Embryonic facial prominence (tissue), 1 donor: Measurements from ENCODE around the gene RABGAP1L.
"Not testable (repeated sequence)": the region's sequence is repeated elsewhere in the genome, so short reads cannot be mapped to it uniquely, and the experiment has no call there.

ENCODE experiments used
- DNase-seq: peaks from one replicate; pipeline ENCODE4 v3.0.0-alpha.2; 2016; ENCODE audit errors: extremely low spot score

Gene RABGAP1L

GRCh38 chr1:174289644-174290310 lies 130.5 kb downstream of the RABGAP1L start:
- DNase-seq = no peak

- no peak for DNase-seq
Observed at GRCh38 chr1:174291059-174291458, 131.7 kb downstream of the RABGAP1L start.

GRCh38 chr1:174296309-174296708 lies 137.0 kb downstream of the RABGAP1L start:
- DNase-seq = no peak

GRCh38 chr1:174297351-174297750 lies 138.0 kb downstream of the RABGAP1L start:
- no peak for DNase-seq

- no peak for DNase-seq
Observed at GRCh38 chr1:174301295-174302077, 142.2 kb downstream of the RABGAP1L start.

- no peak for DNase-seq
Observed at GRCh38 chr1:174308604-174309003, 149.3 kb downstream of the RABGAP1L start.

- no peak for DNase-seq
Observed at GRCh38 chr1:174309490-174309889, 150.2 kb downstream of the RABGAP1L start.

GRCh38 chr1:174314433-174314832 lies 155.1 kb downstream of the RABGAP1L start:
- DNase-seq = no peak

GRCh38 chr1:174315239-174315638 lies 155.9 kb downstream of the RABGAP1L start:
- no peak for DNase-seq

GRCh38 chr1:174320897-174321296 lies 161.6 kb downstream of the RABGAP1L start:
- DNase-seq = not testable (repeated sequence)

GRCh38 chr1:174322202-174322862 lies 163.0 kb downstream of the RABGAP1L start:
- no peak for DNase-seq

GRCh38 chr1:174324493-174324892 lies 165.2 kb downstream of the RABGAP1L start:
- no peak for DNase-seq

- no peak for DNase-seq
Observed at GRCh38 chr1:174324939-174325338, 165.6 kb downstream of the RABGAP1L start.

GRCh38 chr1:174326278-174326677 lies 167.0 kb downstream of the RABGAP1L start:
- DNase-seq = no peak

GRCh38 chr1:174333437-174333836 lies 174.1 kb downstream of the RABGAP1L start:
- no peak for DNase-seq

- DNase-seq = no peak
Observed at GRCh38 chr1:174337000-174337681, 177.8 kb downstream of the RABGAP1L start.

GRCh38 chr1:174340404-174340803 lies 181.1 kb downstream of the RABGAP1L start:
- not testable (repeated sequence) for DNase-seq

- no peak for DNase-seq
Observed at GRCh38 chr1:174344162-174344561, 184.8 kb downstream of the RABGAP1L start.

- DNase-seq = no peak
Observed at GRCh38 chr1:174352117-174352516, 192.8 kb downstream of the RABGAP1L start.

- no peak for DNase-seq
Observed at GRCh38 chr1:174352883-174353608, 193.7 kb downstream of the RABGAP1L start.

- no peak for DNase-seq
Observed at GRCh38 chr1:174358344-174358743, 199.0 kb downstream of the RABGAP1L start.
